Measurements from ENCODE around the gene RFXAP. TPM values are rescaled to one million over a fixed set of nuclear protein-coding genes. Genes with fewer than 3 reads are reported as not detected.

RFXAP gene
- total and polyA plus RNA-seq, 2 of the 4 experiments (the other 2 are of a cell fraction) = 0.54 to 2.7 TPM

GRCh38 chr13:36875961-36876360, 56.9 kb downstream of the RFXAP start:
- ATAC-seq (ENCODE audit: low read depth) (peak; percentile 64), DNase-seq (no peak)
- in situ Hi-C loops (cut with MboI; ENCODE audit: low sequenced_read_pairs) = no loop called here
- dilution Hi-C loops (cut with HindIII; ENCODE audit: low sequenced_read_pairs, unreplicated experiment) = no loop called here
- H2BK15ac ChIP-seq (ENCODE audit: low read depth, low read length) = no peak overlapping the region
- no peak overlapping the region for H4K5ac ChIP-seq (ENCODE audit: low read depth, low read length)
- no peak overlapping the region for H3K27ac ChIP-seq (ENCODE audit: insufficient read depth, low read length)
- no peak overlapping the region for H4K91ac ChIP-seq (ENCODE audit: insufficient read depth, low read depth, low read length)
- H3K4me2 ChIP-seq (ENCODE audit: low read depth, low read length) = peak overlapping the region; percentile 73
- H3K9me3 ChIP-seq (ENCODE audit: control insufficient read depth, insufficient read depth, low read length) = no peaks in the 10 kb centered on the region
- no peak overlapping the region for H3K56ac ChIP-seq (ENCODE audit: extremely low read depth, insufficient read depth, low read length)
- H3K4me3 ChIP-seq (ENCODE audit: insufficient read depth, low read depth, low read length) = no peak overlapping the region
- H3K79me1 ChIP-seq (ENCODE audit: low read depth in 1 of 2, low read length in 2 of 2) = peaks cover 0 to 5% of the 10 kb centered on the region in 2 experiments; a peak in 3 of 4 replicates
- H3K4me1 ChIP-seq (ENCODE audit: control insufficient read depth, insufficient read depth, low read length) = peaks cover 2% of the 10 kb centered on the region; the same call in 1 of the 2 replicates
- H3K4ac ChIP-seq (ENCODE audit: low read depth, low read length) = no peak overlapping the region
- no peak overlapping the region for H2BK5ac ChIP-seq (ENCODE audit: low read depth, low read length, poor library complexity, severe bottlenecking)
- ChIA-PET POLR2A (ENCODE audit: unreplicated experiment) (no interaction called here), CTCF (no interaction called here)
- H2BK20ac ChIP-seq (ENCODE audit: low read depth, low read length) = no peak overlapping the region
- BruUV-seq (replicated peaks) = no TSS peak
- H3K14ac ChIP-seq (replicated peaks; ENCODE audit: low read depth, low read length) = peak overlapping the region; percentile 70; the same call in 1 of the 2 replicates
- 57% methylated on average over 1 of the region's 4 CpGs; no CpG with 5 or more reads in 1 of the 2 experiments for WGBS, 2 experiments (ENCODE audit: extremely low coverage in 2 of 2, insufficient read length in 1 of 2)
- H3K27me3 ChIP-seq (ENCODE audit: control insufficient read depth, insufficient read depth, low read length) = no peaks in the 10 kb centered on the region
- no peak overlapping the region for H3K9ac ChIP-seq (ENCODE audit: low read depth, low read length)
- H3K9me1 ChIP-seq (ENCODE audit: insufficient read depth, low read length) = peaks cover 3% of the 10 kb centered on the region; the same call in 1 of the 2 replicates
- no peak for TF ChIP-seq RFX5 (IDR thresholded peaks at IDR 0.05; ENCODE audit: low read depth, low read length)
- no peak for TF ChIP-seq FOS (IDR thresholded peaks at IDR 0.05; ENCODE audit: low read depth, low read length)
- TF ChIP-seq CEBPB (IDR thresholded peaks at IDR 0.05; ENCODE audit: low read depth, low read length) = no peak
- no peak for TF ChIP-seq MAZ (IDR thresholded peaks at IDR 0.05; ENCODE audit: borderline replicate concordance, low read depth, low read length)
- TF ChIP-seq, protein P1, sequence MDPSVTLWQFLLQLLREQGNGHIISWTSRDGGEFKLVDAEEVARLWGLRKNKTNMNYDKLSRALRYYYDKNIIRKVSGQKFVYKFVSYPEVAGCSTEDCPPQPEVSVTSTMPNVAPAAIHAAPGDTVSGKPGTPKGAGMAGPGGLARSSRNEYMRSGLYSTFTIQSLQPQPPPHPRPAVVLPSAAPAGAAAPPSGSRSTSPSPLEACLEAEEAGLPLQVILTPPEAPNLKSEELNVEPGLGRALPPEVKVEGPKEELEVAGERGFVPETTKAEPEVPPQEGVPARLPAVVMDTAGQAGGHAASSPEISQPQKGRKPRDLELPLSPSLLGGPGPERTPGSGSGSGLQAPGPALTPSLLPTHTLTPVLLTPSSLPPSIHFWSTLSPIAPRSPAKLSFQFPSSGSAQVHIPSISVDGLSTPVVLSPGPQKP (IDR thresholded peaks at IDR 0.05; ENCODE audit: borderline replicate concordance, low read depth, low read length) = no peak
- TF ChIP-seq MAFK (IDR thresholded peaks at IDR 0.05; ENCODE audit: low read depth, low read length) = no peak
- no peak for TF ChIP-seq POLR2A (IDR thresholded peaks at IDR 0.05; ENCODE audit: low read depth, low read length)
- TF ChIP-seq NFE2L2 (IDR thresholded peaks at IDR 0.05; ENCODE audit: low read depth, low read length) = no peak
- no peak for TF ChIP-seq MXI1 (IDR thresholded peaks at IDR 0.05; ENCODE audit: borderline replicate concordance, low read depth, low read length)
- no peak for TF ChIP-seq BHLHE40 (IDR thresholded peaks at IDR 0.05; ENCODE audit: low read depth, low read length)
- no peak for TF ChIP-seq CHD1 (IDR thresholded peaks at IDR 0.05; ENCODE audit: low read depth, low read length)
- TF ChIP-seq SMC3 (IDR thresholded peaks at IDR 0.05; ENCODE audit: low read depth, low read length) = no peak
- TF ChIP-seq RCOR1 (IDR thresholded peaks at IDR 0.05; ENCODE audit: insufficient replicate concordance, low read length) = no peak
- TF ChIP-seq, protein P2, sequence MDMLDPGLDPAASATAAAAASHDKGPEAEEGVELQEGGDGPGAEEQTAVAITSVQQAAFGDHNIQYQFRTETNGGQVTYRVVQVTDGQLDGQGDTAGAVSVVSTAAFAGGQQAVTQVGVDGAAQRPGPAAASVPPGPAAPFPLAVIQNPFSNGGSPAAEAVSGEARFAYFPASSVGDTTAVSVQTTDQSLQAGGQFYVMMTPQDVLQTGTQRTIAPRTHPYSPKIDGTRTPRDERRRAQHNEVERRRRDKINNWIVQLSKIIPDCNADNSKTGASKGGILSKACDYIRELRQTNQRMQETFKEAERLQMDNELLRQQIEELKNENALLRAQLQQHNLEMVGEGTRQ (IDR thresholded peaks at IDR 0.05; ENCODE audit: low read depth, low read length) = no peak
- TF ChIP-seq CTCF (conservative IDR thresholded peaks at IDR 0.05; ENCODE audit: low read depth, low read length) = no peak
- no peak overlapping the region for H2AK9ac ChIP-seq (replicated peaks; ENCODE audit: low read depth, low read length, poor library complexity)
- H4K8ac ChIP-seq (ENCODE audit: low read depth in 2 of 2, low read length in 2 of 2) = peak overlapping the region in 1 of 2 experiments; percentile 36; a peak in 2 of 4 replicates
- H2AK5ac ChIP-seq (ENCODE audit: low read depth, low read length) = no peak overlapping the region
- intact Hi-C loops (cut with micrococcal nuclease) = no loop called here
- peaks cover 25% of the 10 kb centered on the region for H3K36me3 ChIP-seq (ENCODE audit: control insufficient read depth, insufficient read depth, low read length)
- H3K18ac ChIP-seq (ENCODE audit: low read depth, low read length) = 0 out of 2 replicates have a peak overlapping the region, but pooled peaks have one; percentile 57
- no peaks in the 10 kb centered on the region for H4K20me1 ChIP-seq (ENCODE audit: insufficient read depth, low read length)
- H2AFZ ChIP-seq (replicated peaks; ENCODE audit: low read length, poor library complexity) = no peak overlapping the region
- H3K23ac ChIP-seq (ENCODE audit: low read depth, low read length) = no peak overlapping the region
- no peak overlapping the region for H2BK120ac ChIP-seq (ENCODE audit: low read depth, low read length)

All from IMR-90 (cell line).